ENCODE data around the gene ZMAT5. TPM values are rescaled to one million over a fixed set of nuclear protein-coding genes. Genes with fewer than 3 reads are reported as not detected.

The ZMAT5 gene
- total RNA-seq, 1 experiment from 2014 or later, result 21.0 TPM

DNA sequence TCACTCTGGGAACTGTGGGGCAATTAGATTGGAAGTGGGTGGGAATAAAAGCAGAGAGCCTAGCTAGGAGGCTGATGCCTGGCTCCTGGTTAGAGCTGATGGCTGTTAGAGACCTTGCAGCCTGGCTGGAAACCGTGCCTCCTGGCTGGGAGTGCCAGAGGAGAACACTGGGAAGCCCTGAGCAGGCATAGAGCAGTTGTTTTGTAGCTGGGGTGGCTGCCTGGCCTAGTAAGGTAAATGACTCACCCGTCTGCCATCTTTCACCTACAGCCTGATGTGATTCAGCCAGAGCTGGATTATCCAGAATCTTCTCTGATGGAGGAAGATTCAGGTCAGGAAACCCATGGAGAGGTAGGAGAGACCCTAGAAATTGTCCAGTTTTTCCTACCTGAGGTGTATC lies 6.4 kb upstream of the ZMAT5 start:
- BruUV-seq (replicated peaks), result no TSS peak

DNA sequence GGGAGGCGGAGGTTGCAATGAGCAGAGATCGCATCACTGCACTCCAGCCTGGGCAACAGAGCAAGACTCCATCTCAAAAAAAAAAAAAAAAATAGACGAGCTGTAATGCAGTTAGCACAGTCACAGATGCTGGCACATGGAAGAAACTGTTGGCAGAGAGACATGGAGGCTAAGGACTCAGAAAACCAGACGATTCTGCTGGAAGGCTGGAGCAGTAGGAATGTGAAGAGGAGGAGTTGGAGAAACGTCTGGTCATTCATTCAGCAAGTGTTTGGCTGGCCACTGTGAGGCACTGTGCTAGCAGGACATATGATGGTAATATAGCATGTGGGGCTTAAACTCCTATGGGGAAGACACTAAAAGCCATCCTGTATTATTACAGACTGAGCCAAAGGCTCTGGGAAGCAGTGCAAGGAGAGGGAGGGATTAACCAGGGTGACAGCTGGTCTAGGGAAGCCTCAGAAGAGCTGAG lies 5.4 kb upstream of the ZMAT5 start:
- Mint-ChIP-seq H3K4me1 (ENCODE audit: low read depth, unreplicated experiment) (peaks cover 33% of the 10 kb centered on the region), H3K27ac (ENCODE audit: unreplicated experiment) (peak overlapping the region; percentile 78), H3K36me3 (ENCODE audit: insufficient read depth, unreplicated experiment) (peaks cover 47% of the 10 kb centered on the region), H3K4me3 (ENCODE audit: low read depth, unreplicated experiment) (no peak overlapping the region), H3K9me3 (ENCODE audit: low read depth, unreplicated experiment) (no peaks in the 10 kb centered on the region), H3K27me3 (ENCODE audit: unreplicated experiment) (no peaks in the 10 kb centered on the region)
- intact Hi-C loops (cut with micrococcal nuclease; ENCODE audit: unreplicated experiment), result loop anchor here (5.0 kb wide), 1 partner anchor 315 kb away; no protein-coding TSS in a partner anchor
- no peak for DNase-seq
- no TSS peak for BruUV-seq (replicated peaks)
- CTCF ChIA-PET, result interaction anchor here (0.7 to 1.0 kb wide), 3 partner anchors 10 to 504 kb away, joined by 3 to 4 read pairs (median 3); partner anchors contain the start of genes EWSR1 and RHBDD3
- TF ChIP-seq, protein P1, sequence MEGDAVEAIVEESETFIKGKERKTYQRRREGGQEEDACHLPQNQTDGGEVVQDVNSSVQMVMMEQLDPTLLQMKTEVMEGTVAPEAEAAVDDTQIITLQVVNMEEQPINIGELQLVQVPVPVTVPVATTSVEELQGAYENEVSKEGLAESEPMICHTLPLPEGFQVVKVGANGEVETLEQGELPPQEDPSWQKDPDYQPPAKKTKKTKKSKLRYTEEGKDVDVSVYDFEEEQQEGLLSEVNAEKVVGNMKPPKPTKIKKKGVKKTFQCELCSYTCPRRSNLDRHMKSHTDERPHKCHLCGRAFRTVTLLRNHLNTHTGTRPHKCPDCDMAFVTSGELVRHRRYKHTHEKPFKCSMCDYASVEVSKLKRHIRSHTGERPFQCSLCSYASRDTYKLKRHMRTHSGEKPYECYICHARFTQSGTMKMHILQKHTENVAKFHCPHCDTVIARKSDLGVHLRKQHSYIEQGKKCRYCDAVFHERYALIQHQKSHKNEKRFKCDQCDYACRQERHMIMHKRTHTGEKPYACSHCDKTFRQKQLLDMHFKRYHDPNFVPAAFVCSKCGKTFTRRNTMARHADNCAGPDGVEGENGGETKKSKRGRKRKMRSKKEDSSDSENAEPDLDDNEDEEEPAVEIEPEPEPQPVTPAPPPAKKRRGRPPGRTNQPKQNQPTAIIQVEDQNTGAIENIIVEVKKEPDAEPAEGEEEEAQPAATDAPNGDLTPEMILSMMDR (IDR thresholded peaks at IDR 0.05; ENCODE audit: unreplicated experiment), result no peak

More for the DNA sequence above, 6.4 kb upstream of the ZMAT5 start:
- peaks cover 37% of the 10 kb centered on the region for H3K36me3 Mint-ChIP-seq (ENCODE audit: insufficient read depth, unreplicated experiment)
- no peaks in the 10 kb centered on the region for H3K9me3 Mint-ChIP-seq (ENCODE audit: low read depth, unreplicated experiment)
- TF ChIP-seq, protein P1 (IDR thresholded peaks at IDR 0.05; ENCODE audit: unreplicated experiment), result no peak
- H3K4me1 Mint-ChIP-seq (ENCODE audit: low read depth, unreplicated experiment), result peaks cover 29% of the 10 kb centered on the region
- DNase-seq, result peak; percentile 57
- H3K4me3 Mint-ChIP-seq (ENCODE audit: low read depth, unreplicated experiment), result no peak overlapping the region
- peak overlapping the region; percentile 55 for H3K27ac Mint-ChIP-seq (ENCODE audit: unreplicated experiment)
- no peaks in the 10 kb centered on the region for H3K27me3 Mint-ChIP-seq (ENCODE audit: unreplicated experiment)
- intact Hi-C loops (cut with micrococcal nuclease; ENCODE audit: unreplicated experiment), result loop anchor here (5.0 kb wide), 1 partner anchor 314 kb away; no protein-coding TSS in a partner anchor
- CTCF ChIA-PET, result interaction anchor here (0.6 to 1.2 kb wide), 10 partner anchors 9 to 365 kb away, joined by 3 to 10 read pairs (median 4); no protein-coding TSS in a partner anchor

DNA sequence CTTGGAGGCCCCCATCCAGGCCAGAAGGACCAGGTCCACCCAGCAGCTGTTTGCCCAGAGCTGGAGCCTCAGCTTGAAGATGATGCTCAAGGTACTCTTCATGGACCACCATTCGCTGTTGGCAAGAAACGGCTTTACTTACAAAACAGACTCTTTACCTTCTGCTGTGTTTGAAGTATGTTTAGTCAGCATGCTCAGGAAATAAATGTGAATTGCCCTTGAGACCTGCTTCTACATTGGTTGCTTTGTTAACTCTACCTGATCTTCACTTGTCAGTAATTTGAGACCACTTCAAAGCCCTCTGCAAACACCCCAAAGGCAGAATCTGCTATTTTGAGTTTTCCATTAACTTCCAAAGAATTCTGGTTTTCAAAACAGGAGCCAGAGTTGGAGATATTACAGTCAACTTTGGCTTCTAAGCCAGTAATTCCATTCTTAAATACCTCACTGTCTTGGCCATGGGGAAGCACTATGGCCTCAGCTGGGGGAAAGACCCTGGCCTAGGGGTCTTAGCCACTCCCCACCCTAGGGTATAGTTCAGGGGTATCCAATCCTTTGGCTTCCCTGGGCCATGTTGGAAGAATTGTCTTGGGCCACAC lies 3.0 kb upstream of the ZMAT5 start:
- TF ChIP-seq, protein P1 (IDR thresholded peaks at IDR 0.05; ENCODE audit: unreplicated experiment), result no peak
- CTCF ChIA-PET, result interaction anchor here (0.6 kb wide), 1 partner anchor 1076 kb away, joined by 11 read pairs; no protein-coding TSS in a partner anchor
- Mint-ChIP-seq H3K9me3 (ENCODE audit: low read depth, unreplicated experiment) (no peaks in the 10 kb centered on the region), H3K36me3 (ENCODE audit: insufficient read depth, unreplicated experiment) (peaks cover 57% of the 10 kb centered on the region), H3K27me3 (ENCODE audit: unreplicated experiment) (no peaks in the 10 kb centered on the region), H3K4me1 (ENCODE audit: low read depth, unreplicated experiment) (peaks cover 50% of the 10 kb centered on the region), H3K4me3 (ENCODE audit: low read depth, unreplicated experiment) (no peak overlapping the region), H3K27ac (ENCODE audit: unreplicated experiment) (no peak overlapping the region)
- BruUV-seq (replicated peaks), result no TSS peak
- DNase-seq, result no peak
- intact Hi-C loops (cut with micrococcal nuclease; ENCODE audit: unreplicated experiment), result loop anchor here (5.0 kb wide), 2 partner anchors 68 to 317 kb away; no protein-coding TSS in a partner anchor

- BruUV-seq (replicated peaks), result no TSS peak
- Mint-ChIP-seq H3K9me3 (ENCODE audit: low read depth, unreplicated experiment) (no peaks in the 10 kb centered on the region), H3K4me3 (ENCODE audit: low read depth, unreplicated experiment) (peak overlapping the region; percentile 98), H3K27ac (ENCODE audit: unreplicated experiment) (peak overlapping the region; percentile 94), H3K4me1 (ENCODE audit: low read depth, unreplicated experiment) (peaks cover 46% of the 10 kb centered on the region), H3K36me3 (ENCODE audit: insufficient read depth, unreplicated experiment) (peaks cover 52% of the 10 kb centered on the region), H3K27me3 (ENCODE audit: unreplicated experiment) (no peaks in the 10 kb centered on the region)
- CTCF ChIA-PET, result no interaction called here
- DNase-seq, result no peak
- TF ChIP-seq, protein P1 (IDR thresholded peaks at IDR 0.05; ENCODE audit: unreplicated experiment), result no peak
- intact Hi-C loops (cut with micrococcal nuclease; ENCODE audit: unreplicated experiment), result loop anchor here (5.0 kb wide), 1 partner anchor 66 kb away; no protein-coding TSS in a partner anchor
These were observed 1.4 kb upstream of the ZMAT5 start for GRCh38 chr22:29768052-29768693.

All from Calu3 (cell line).